HG03060 (cell line): ENCODE data around the gene CEACAM5.

Experiments used
- ATAC-seq: cut with Tn5 transposase; IDR thresholded peaks from one replicate; pipeline ENCODE4 v1.9.1; 2021; ENCODE audit warnings: low read depth, moderate number of reproducible peaks; ENCODE audit not compliant: unreplicated experiment

The CEACAM5 gene

DNA sequence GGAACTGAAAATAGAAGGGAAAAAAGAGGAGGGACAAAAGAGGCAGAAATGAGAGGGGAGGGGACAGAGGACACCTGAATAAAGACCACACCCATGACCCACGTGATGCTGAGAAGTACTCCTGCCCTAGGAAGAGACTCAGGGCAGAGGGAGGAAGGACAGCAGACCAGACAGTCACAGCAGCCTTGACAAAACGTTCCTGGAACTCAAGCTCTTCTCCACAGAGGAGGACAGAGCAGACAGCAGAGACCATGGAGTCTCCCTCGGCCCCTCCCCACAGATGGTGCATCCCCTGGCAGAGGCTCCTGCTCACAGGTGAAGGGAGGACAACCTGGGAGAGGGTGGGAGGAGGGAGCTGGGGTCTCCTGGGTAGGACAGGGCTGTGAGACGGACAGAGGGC lies at the start of gene CEACAM5:
TSS of gene CEACAM5 (plus strand) at position 146 of the 400 bp plus-strand sequence. CDS start at position 252, 106 bp downstream.
- ATAC-seq, result no peak

GRCh38 chr19:41666075-41666474 lies 42.4 kb upstream of the CEACAM5 start:
- no peak for ATAC-seq

DNA sequence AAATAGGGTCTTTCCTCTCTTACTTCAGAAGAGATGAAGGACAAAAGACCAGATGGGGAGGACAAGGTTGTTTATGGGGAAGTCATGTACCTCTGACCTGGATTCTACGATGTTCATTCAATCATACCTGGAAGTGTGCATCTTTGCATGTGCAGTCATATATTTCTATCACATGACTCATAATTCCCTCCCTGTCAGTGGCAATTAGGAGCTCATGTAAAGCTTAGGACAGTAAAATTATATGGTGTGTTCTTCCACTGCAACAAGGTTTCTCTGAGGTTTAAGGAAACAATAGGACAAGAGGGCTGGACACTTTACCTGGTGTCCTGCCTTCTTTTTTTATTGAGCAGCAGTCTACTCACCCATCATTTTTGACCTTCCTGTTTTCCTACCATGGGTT lies 40.1 kb upstream of the CEACAM5 start:
- ATAC-seq, result no peak

DNA sequence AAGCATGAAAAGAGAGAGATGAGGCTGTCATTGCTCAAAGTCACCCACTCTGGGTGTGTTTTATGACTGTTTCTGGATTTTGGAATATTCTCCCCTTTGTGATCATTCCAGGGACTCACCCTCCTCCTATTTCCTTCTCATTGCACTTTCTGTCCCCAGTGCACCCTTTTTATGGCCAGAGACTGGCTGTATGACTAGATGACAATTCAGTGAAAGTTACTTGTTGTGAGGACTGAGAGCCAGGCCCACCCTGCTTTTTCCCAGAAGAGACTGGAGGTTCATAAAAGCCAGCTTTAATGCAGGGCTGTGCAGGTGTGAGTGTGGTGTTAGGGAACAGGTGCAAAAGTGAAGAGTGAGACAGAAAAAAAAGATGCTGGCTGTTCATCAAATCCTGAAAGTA lies 37.7 kb upstream of the CEACAM5 start:
- no peak for ATAC-seq

GRCh38 chr19:41671486-41671885 lies 36.9 kb upstream of the CEACAM5 start:
- ATAC-seq, result no peak

DNA sequence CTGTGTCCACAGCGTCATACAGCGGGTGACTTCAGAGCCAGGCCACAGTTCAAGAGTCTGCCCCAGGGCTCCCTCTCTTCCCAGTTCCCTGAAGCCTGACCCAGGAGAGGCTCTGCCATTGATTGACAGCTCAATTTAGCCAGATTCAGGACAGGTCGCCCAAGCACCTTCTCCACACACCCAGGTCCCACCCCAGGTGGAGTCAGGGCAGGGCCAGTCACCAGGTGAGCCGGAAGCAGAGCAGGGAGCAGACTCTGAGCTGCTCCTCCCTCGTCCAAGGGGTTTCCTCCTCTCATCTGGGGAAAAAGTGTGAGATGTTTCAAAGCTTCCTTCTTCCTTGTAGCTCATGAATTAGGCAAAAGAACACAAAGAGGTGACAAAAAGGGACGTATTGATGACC lies 26.0 kb upstream of the CEACAM5 start:
- ATAC-seq, result no peak

- ATAC-seq, result no peak
These were observed 21.0 kb upstream of the CEACAM5 start for GRCh38 chr19:41687419-41687818.

- no peak for ATAC-seq
These were observed 20.3 kb upstream of the CEACAM5 start, which contains the start of gene CEACAM7 for GRCh38 chr19:41688098-41688497. CEACAM7 (minus strand) TSS chr19:41688270; CDS start chr19:41688165, 105 bp downstream.

GRCh38 chr19:41688687-41689086 lies 19.7 kb upstream of the CEACAM5 start:
- no peak for ATAC-seq

GRCh38 chr19:41689993-41690800 lies 18.2 kb upstream of the CEACAM5 start:
- ATAC-seq, result no peak

GRCh38 chr19:41690801-41691065 lies 17.7 kb upstream of the CEACAM5 start:
- ATAC-seq, result no peak

- ATAC-seq, result no peak
These were observed 17.0 kb upstream of the CEACAM5 start for GRCh38 chr19:41691268-41691970.

- no peak for ATAC-seq
These were observed 14.2 kb upstream of the CEACAM5 start for GRCh38 chr19:41694196-41694595.

- ATAC-seq, result no peak
These were observed 13.4 kb upstream of the CEACAM5 start for GRCh38 chr19:41694831-41695635.

- ATAC-seq, result no peak
These were observed 12.7 kb upstream of the CEACAM5 start for GRCh38 chr19:41695745-41696144.

DNA sequence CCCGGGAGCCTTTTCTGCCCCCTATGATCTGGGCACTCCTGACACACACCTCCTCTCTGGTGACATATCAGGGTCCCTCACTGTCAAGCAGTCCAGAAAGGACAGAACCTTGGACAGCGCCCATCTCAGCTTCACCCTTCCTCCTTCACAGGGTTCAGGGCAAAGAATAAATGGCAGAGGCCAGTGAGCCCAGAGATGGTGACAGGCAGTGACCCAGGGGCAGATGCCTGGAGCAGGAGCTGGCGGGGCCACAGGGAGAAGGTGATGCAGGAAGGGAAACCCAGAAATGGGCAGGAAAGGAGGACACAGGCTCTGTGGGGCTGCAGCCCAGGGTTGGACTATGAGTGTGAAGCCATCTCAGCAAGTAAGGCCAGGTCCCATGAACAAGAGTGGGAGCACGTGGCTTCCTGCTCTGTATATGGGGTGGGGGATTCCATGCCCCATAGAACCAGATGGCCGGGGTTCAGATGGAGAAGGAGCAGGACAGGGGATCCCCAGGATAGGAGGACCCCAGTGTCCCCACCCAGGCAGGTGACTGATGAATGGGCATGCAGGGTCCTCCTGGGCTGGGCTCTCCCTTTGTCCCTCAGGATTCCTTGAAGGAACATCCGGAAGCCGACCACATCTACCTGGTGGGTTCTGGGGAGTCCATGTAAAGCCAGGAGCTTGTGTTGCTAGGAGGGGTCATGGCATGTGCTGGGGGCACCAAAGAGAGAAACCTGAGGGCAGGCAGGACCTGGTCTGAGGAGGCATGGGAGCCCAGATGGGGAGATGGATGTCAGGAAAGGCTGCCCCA lies 11.8 kb upstream of the CEACAM5 start:
- no peak for ATAC-seq

DNA sequence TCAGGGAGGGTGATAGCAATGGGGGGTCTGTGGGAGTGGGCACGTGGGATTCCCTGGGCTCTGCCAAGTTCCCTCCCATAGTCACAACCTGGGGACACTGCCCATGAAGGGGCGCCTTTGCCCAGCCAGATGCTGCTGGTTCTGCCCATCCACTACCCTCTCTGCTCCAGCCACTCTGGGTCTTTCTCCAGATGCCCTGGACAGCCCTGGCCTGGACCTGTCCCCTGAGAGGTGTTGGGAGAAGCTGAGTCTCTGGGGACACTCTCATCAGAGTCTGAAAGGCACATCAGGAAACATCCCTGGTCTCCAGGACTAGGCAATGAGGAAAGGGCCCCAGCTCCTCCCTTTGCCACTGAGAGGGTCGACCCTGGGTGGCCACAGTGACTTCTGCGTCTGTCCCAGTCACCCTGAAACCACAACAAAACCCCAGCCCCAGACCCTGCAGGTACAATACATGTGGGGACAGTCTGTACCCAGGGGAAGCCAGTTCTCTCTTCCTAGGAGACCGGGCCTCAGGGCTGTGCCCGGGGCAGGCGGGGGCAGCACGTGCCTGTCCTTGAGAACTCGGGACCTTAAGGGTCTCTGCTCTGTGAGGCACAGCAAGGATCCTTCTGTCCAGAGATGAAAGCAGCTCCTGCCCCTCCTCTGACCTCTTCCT lies 11.1 kb upstream of the CEACAM5 start:
- ATAC-seq, result no peak

DNA sequence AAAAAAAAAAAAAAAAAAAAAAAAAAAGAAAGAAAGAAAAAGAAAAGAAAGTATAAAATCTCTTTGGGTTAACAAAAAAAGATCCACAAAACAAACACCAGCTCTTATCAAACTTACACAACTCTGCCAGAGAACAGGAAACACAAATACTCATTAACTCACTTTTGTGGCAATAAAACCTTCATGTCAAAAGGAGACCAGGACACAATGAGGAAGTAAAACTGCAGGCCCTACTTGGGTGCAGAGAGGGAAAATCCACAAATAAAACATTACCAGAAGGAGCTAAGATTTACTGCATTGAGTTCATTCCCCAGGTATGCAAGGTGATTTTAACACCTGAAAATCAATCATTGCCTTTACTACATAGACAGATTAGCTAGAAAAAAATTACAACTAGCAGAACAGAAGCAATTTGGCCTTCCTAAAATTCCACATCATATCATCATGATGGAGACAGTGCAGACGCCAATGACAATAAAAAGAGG lies 9.6 kb upstream of the CEACAM5 start:
- no peak for ATAC-seq

DNA sequence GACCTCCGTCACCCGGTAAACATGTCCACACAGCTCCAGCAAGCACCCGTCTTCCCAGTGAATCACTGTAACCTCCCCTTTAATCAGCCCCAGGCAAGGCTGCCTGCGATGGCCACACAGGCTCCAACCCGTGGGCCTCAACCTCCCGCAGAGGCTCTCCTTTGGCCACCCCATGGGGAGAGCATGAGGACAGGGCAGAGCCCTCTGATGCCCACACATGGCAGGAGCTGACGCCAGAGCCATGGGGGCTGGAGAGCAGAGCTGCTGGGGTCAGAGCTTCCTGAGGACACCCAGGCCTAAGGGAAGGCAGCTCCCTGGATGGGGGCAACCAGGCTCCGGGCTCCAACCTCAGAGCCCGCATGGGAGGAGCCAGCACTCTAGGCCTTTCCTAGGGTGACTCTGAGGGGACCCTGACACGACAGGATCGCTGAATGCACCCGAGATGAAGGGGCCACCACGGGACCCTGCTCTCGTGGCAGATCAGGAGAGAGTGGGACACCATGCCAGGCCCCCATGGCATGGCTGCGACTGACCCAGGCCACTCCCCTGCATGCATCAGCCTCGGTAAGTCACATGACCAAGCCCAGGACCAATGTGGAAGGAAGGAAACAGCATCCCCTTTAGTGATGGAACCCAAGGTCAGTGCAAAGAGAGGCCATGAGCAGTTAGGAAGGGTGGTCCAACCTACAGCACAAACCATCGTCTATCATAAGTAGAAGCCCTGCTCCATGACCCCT lies 9.0 kb upstream of the CEACAM5 start:
- ATAC-seq, result no peak
